ENCODE measurements around the gene DNAJC11.

- TF ChIP-seq CTCF (IDR thresholded peaks at IDR 0.05 in 2 of 3, conservative IDR thresholded peaks at IDR 0.05 in 1 of 3; ENCODE audit: borderline replicate concordance in 1 of 3, insufficient read depth in 1 of 3, low read depth in 2 of 3, low read length in 2 of 3), result no peak
- no peak for TF ChIP-seq CEBPB (IDR thresholded peaks at IDR 0.05; ENCODE audit: low read depth)
- no peak for TF ChIP-seq EZH2 (IDR thresholded peaks at IDR 0.05)
- TF ChIP-seq POLR2A (IDR thresholded peaks at IDR 0.05; ENCODE audit: borderline replicate concordance, extremely low read depth, insufficient read depth, insufficient read length), result no peak
- no peak for TF ChIP-seq REST (IDR thresholded peaks at IDR 0.05; ENCODE audit: low read depth)
- TF ChIP-seq JUND (IDR thresholded peaks at IDR 0.05), result no peak
- TF ChIP-seq RAD21 (IDR thresholded peaks at IDR 0.05; ENCODE audit: low read depth), result no peak
- no peak for TF ChIP-seq SRF (IDR thresholded peaks at IDR 0.05; ENCODE audit: low read depth)
Measured at GRCh38 chr1:6592441-6592840, 109.2 kb downstream of the DNAJC11 start.

Measured in HCT116 (cell line).